CD1c-positive myeloid dendritic cell (primary cell): Measurements from ENCODE around the gene DENND4C.
A peak's percentile ranks its signal among the peaks of the same experiment; 100 is the strongest.
"Not testable (repeated sequence)": the region's sequence is repeated elsewhere in the genome, so short reads cannot be mapped to it uniquely, and the experiment has no call there.

Experiments
- DNase-seq: peaks from one replicate; pipeline ENCODE4 v3.0.0-alpha.2; 2016; ENCODE audit errors: extremely low spot score

The DENND4C gene

DNA sequence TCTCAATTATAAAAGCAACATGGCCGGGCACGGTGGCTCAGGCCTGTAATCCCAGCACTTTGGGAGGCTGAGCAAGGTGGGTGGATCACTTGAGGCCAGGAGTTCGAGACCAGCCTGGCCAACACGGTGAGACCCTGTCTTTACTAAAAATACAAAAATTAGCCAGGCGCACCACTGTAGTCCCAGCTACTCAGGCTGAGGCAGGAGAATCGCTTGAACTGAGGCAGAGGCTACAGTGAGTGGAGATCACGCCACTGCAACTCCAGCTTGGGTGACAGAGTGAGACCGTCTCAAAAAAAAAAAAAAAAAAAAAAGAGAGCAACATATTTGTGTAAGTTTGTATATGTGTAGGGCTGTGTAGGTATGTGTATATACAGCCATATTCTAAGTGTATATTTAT is 142.1 kb downstream of the DENND4C start:
- DNase-seq = no peak

DNA sequence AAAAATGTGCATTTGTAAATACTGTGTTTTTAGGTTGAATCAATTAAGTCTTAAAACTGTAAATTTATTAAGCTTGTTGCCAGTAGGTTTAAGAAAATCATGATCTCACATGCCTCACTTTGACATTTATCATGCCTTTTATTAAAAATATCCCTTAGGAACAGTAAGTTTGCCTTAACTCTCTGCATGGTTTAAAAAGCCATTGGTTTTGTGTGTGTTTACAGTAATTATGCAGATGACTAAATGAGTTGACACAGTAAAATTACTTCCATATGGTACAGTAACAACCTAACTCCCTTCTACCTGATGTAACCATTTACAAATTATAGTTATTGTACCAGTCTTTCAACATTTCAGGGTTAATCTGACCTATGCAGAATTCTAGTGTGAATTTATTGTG is 143.0 kb downstream of the DENND4C start:
- DNase-seq = no peak

DNA sequence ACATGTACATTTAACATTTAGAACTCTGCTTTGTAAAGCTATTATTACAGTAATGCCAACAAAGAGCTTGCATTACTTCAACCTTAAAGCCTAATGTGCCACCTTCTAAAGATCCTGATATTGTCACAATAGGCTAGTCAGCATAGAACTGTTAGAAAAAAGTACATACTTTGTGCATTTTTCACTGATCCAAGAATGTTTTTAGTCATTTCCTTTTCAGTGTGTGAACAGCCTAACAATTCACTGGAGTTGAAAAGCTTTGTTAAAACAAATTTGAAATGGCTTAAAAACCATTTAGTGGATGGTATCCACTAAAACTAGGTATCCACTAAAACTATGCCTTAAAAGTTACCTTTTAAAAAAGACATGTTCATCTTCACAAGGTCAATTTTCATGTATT is 145.0 kb downstream of the DENND4C start:
- DNase-seq = no peak

DNA sequence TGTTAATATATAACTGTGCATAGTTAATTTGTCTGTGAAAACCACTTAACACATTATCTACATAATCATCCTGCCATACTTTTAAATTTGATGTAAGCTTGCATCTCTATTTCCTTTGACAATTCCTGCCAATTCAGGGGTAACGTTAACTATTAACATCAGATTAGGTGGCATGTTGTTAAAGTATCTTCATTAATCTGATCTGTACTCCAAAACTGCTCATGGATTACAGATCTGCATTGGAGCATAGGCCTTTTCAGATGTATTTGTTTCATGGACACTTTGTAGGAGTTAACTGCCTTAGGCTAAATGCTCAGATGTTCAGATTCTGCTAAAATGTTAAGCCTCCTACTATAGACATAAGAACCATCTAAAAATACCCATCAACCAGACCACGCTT is 146.4 kb downstream of the DENND4C start:
- DNase-seq = no peak

DNA sequence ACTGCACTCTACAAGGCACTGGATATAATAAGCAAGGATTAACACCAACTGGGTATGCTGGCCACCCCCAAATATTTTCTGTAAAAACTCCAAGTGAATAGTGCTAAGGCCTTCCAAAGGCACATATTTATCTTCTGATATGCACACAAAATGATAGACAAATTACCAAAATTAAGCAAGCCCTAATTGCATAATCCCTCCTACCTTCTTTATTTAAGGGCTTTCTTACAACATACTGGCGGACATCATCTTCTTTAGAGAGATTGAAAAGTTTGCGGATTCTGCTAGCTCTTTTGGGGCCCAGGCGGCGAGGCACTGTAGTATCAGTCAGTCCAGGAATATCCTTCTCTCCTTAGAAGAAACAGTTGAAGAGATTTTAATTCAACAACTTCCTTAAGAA is 147.7 kb downstream of the DENND4C start:
- DNase-seq = peak; percentile 30

DNA sequence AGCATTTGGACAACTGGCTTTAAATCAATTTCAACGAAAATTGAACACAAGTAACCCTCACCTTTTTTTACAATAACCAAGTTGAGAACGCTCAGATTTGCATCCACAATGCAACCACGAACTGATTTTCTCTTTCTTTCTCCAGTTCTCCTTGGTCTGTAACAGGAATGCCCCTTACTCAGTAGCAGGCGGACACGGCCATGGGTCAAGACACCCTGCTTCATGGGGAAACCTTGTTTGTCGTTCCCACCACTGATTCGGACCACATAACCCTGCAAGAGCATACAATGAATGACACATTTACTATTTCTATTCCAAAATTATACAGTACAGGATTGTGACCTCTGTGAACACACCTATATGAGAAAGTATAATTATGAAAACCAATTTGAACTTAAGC is 148.2 kb downstream of the DENND4C start:
- no peak for DNase-seq

DNA sequence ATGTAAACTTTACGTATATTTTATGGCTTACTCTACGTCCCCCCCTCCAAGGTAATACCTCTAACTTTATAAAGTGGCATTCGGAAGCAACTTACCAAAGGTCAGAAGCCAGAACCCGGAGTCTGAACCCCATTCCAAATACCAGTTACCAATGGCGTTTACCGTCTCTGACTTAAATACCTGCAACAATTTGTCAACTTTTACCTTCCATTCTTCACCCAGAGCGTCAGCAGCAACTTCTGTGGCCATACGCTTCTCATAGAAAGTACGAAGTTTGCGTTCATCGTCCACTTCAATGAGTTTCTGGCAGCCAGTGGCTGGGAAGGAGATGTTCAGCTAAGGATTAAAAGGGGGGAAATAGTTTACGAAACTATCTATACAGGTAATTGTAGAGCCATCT is 148.8 kb downstream of the DENND4C start:
- no peak for DNase-seq

DNA sequence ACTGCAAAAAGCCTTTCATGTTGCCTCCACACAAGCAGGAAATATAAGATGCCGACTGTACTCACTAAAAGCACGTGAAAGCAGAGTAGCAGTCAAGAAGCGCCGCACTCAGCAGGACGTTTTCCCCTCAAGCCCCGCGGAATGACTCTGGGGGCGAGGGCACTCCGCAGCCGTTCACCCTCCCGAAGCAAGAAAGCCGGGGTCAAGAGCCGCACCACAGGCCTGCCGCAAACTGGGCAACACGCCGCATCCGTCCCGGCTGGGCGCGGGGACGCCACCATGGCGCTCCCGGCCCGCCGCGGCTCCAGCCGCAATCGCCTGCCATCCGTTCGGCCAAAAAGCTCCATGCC is 149.2 kb downstream of the DENND4C start:
- no peak for DNase-seq

DNA sequence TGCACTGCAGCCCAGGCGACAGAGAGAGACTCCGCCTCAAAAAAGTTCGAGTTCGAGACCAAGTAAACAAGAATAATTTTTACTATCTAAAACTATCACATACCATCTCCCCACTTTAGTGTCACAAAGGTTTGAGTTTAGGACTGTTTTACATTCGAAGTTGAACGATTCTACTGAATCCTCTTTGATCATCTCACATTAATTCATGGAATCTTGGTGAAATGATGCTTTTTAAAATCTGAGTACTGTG is 150.3 kb downstream of the DENND4C start:
- DNase-seq = no peak

DNA sequence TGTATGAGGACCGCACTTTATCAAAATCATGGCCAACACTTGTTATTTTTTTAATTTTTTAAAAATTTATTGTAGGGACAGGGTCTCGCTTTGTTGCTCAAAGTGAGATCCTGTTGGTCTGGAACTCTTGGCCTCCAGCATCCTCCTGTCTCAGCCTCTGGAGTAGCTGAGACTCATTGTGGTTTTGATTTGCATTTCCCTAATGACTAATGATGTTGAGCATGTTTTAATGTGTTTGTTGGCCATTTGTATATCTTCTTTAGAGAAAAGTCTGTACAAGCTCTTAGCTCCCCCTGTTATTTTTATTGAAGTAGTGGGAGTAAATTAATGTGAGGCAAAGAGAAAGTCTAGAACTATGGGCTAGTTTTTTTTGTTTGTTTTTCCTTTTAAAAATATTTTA is 151.2 kb downstream of the DENND4C start:
- no peak for DNase-seq

DNA sequence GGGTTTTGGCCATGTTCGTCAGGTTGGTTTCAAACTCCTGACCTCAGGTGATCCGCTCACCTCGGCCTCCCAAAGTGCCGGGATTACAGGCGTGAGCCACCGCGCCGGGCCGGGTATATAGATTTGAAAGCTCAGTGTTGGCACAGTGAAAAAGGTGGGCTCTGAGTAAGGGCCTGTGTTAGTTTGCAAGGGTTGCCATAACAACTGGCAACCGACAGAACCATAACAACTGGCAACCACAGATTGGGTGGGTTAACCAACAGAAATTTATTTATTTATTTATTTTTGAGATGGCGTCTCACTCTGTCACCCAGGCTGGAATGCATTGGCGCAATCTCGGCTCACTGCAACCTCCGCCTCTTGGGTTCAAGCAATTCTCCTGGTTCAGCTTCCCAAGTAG is 154.7 kb downstream of the DENND4C start:
- not testable (repeated sequence) for DNase-seq

DNA sequence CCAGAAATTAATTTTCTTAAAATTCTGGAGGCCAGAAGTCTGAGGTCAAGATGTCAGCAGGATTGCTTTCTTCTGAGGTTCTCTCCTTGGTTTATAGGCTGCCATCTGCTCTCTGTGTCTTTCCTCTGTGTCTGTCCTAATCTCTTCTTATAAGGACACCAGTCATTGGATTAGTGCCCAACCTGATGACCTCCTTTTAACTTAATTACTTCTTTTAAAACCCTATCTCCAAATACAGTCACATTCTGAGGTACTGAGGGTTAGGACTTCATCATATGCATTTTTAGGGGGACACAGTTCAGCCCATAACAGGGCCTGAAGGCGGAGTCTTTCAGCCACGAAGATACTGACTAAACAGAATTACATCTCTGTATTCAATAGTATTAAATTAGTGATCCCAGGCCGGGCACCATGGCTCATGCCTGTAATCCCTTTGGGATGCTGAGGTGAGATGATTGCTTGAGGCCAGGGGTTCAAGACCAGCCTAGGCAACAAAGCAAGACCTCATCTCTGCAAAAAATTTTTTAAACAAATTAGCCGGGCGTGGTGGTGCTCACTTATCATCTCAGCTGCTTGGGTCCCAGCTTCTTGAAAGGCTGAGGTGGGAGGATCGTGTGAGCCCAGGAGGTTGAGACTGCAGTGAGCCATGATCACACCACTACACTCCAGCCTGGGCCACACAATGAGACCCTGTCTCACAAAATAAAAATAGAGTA is 155.5 kb downstream of the DENND4C start:
- DNase-seq = no peak

DNA sequence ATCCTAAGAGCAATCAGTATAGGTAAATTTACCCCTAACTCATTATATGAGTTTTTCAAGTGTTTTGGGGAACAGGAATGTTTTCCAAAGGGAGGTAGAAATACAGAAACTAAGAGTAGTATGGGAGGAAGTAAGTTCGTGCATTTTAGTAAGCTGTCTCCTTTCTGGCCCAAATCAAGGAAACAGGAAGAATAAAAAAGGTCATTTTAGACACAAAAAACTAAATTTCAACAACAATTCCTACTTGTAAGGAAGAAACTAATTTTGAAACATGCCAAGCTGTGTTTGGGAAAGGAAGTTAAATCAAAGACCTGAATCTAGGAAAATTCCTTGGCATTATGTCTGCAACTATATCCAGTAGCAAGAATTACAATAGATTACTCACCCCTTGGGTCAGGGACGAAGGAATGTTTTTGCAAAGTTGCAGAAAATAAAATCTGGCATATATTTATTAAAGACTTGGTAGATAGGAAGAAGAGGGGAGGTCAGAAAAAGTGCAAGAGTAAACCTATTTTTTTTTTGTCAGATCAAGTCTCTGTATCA is 156.1 kb downstream of the DENND4C start:
- DNase-seq = no peak

DNA sequence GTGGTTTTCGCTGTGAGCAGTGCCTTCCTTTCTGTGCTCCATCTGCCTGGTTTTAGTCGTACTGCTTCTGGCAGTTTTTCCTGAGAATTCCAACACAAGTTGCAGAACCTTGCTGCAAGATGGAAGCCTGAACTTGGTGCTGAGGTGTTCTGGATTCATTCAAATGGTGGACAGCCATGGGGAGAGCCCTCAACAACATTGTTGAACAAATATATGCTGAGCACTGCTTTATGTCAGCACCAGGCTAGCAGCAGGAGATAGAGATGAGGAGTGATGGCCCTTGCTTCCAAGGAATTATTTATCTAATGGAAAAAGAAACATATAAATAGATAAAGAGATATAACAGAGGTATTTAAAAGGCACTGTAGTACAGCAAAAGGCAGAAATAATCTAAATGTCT is 156.8 kb downstream of the DENND4C start:
- no peak for DNase-seq

DNA sequence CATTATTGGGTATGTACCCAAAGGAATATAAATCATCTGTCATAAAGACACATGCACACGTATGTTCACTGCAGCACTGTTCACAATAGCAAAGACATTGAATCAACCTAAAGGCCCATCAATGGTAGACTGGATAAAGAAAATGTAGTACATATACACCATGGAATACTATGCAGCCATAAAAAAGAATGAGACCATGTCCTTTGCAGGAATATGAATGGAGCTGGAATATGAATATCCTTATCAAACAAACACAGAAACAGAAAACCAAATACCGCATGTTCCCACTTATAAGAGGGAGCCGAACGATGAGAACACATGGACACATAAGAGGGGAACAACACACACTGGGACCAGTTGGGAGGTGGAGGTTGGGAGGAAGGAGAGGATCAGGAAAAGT is 159.0 kb downstream of the DENND4C start:
- not testable (repeated sequence) for DNase-seq

DNA sequence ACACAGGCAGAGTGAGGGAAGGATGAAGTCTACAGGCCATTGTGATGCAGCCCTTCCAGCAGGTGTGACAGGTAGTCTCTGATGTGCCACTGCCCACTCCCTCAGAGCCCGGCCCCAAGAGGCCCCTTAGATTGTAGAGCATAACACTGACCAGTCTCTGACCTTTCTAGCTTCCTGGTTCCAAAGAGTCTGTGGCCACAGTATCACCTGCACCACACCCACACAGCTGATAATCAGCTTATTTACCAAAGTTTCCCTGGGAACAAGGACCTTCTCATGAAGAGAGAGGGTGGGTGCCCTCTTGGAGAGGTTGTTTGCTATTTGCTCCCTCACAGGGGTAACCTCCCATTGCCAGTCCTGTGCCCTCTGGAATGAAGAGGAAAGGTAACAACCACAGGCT is 167.4 kb downstream of the DENND4C start:
- no peak for DNase-seq

DNA sequence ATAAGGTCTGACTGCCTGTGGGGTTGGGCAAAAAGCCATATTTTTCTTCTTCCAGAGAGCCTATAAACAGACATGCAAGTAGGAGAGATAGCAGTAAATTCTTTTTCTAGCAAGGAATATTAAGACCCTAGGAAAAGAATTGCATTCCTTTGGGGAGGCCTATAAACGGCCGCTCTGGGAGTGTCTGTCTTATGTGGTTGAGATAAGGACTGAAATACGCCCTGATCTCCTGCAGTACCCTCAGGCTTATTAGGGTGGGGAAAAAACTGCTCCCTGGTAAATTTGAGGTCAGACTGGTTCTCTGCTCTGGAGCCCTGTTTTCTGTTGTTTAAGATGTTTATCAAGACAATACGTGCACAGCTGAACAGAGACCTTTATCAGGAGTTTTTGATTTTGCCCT is 172.7 kb downstream of the DENND4C start:
- not testable (repeated sequence) for DNase-seq

DNA sequence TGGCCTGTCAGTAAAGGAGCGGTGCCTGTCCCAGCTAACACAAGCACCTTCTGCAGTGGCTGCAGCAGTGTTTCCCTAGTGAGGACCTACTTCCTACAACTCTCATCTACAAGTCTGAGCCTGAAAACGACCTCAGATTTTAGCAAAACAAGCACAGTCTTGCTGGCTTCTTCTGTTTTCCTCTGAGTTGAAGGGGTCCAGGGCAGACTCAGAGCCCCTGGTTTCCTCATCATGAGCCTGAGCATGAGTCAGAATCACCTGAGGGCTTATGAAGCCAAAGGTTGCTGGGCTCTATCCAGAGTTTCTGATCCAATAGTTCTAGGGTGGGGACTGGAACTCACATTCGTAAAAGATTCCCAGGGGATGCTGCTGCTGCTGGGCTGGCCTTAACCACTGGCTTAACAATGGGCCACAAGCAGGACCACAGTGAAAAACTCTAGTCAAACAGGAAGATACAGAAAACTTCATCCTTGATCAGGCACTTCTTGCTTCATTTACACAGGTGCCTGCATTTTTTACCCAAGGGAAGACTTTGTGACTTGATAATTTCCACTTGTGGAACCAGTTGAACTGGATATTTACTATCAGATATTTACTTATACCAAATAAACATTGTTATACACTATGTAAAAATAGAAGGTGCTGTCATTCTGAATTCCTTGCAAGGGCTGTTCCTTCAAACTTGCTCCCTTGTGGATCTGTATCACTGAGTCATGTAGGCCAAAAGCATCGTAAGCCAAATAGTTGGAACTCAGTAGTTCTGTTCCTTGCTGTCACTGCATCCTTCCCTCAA is 174.0 kb downstream of the DENND4C start:
- no peak for DNase-seq

DNA sequence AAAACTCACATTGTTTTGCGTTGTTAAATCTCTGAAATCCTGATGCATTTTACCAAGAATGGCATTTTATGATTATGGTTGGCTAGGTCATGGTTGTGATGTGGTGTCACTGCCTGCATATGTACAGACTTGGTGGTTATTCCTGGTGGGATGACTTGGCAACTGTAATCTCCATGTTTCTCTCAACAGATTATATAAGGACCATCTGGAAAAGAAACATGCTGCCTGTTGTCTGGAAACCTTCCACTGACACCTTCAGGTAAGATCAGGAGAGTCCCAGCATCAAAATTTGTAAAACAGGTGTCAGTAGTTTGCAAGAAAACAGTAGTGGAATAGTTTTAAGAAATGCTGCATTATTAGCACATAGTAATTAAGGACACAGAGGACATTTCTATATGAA is 175.3 kb downstream of the DENND4C start:
- no peak for DNase-seq

DNA sequence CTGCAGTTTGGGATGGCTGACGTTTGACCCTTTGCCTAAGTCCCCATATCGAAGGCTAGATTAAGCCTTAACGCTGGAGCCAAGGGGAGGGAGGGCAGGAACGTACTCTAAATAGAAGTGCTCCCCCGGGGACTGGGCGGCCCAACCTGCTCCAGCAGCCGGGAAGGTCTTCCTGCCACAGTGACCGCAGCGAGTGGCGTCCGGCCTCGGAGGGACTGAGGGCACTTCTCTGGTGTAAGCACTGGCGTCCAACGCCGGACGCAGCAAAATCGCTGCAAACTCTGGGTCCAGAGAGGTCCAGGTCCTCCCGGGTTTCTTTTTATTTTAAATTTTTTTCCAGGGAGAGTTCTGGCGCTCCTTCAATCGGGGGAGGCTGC is 177.8 kb downstream of the DENND4C start:
- no peak for DNase-seq

DNA sequence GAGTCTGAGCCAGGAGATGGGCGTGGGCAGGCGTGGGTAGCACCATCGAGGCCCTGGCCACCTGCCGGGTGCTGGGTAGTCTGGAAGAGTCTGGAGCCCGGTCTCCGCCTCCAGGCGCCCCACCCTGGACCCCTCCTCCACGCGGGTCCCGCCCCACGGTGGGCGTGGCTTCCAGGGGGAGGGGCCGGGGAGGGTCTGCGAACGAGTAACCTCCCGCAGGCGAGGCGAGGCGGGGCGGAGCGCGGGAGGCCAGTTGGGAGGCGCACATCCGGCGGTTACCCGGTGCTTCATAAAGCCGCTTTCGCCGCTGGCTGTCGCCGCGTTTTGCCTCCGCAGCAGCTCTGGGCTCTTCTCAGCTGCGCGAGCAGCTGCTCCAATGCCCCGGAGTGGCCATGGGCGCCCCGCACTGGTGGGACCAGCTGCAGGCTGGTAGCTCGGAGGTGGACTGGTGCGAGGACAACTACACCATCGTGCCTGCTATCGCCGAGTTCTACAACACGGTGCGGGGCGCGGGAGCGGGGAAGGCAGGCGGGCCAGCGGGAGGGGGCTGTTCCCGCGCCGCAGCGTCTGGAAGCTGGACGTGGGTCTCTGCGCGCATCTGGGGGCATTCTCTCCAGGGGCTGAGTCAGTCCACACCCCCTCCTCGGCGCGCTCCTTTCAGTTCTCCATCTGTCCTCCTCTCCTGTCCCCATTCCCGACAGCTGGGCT is 178.4 kb downstream of the DENND4C start, which contains the start of gene ACER2:
ACER2 (plus strand) TSS at position 317 of the 708 bp plus-strand sequence; CDS start at position 393, 76 bp downstream.
- peak; percentile 87 for DNase-seq

DNA sequence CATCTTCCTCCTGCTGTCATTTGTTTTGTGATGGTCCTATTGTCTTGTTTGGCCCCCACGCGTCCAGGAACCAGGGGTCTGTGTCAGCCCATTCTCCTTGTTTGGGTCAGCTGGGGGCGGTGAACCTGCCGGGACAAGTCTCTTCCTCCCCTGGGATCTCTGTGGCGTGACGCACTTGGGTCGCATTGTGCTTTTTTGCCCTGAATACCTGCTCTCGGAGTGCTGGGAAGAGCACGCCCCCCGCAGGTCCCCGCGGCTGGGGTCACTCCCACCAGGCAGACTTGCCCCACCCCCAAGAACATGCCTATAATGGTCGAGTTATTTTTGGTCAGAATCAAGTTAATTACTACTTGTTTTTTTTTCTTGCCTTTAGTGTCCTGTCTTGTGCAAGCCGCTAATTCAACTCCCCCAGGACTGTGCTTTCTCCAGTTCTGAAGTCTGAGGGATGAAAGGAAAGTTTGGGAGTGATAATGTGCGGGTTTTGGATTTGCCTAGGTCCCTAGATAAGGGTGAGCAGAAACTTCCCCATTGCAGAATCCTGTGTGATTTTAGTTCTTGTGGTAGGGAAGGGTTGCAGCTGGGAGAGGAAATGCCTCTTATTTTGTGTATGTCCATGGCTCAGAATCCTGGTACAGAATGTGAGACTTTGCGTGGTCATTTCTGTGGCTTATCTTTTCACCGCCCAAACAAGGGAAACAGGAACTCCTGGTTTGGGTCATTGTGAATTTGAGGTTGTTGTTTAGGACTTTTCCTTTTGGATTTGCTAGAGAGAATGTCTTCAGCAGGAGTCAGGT is 179.1 kb downstream of the DENND4C start:
- peak; percentile 21 for DNase-seq
